Bladder microvascular endothelial cell (primary cell): ENCODE measurements around the gene DAPP1. TPM values are rescaled to one million over a fixed set of nuclear protein-coding genes. Genes with fewer than 3 reads are reported as not detected.

Experiments
- total RNA-seq: library from RNA; depleted of rRNA; stranded (reverse); fragments of >200 nt; gene quantifications from 2 replicates; pipeline ENCODE4 v1.2.3, GENCODE V29; 2014

Gene DAPP1
- total RNA-seq: not detected in 2 replicates

GRCh38 chr4:99816545-99817308 lies at the start of gene DAPP1:
Gene DAPP1 (plus strand): TSS chr4:99816827. CDS start chr4:99816914, 87 bp downstream.

GRCh38 chr4:99894161-99894997 lies 77.8 kb downstream of the DAPP1 start, which contains the start of gene LAMTOR3:
Gene LAMTOR3 (minus strand): TSS chr4:99894427. CDS start chr4:99893963, 464 bp downstream.

Other genes starting within 250 kb of the DAPP1 start
- gene MTTP, start 242.0 kb upstream of the DAPP1 start, total RNA-seq: not detected in 2 replicates
- gene C4orf54, start 159.0 kb upstream of the DAPP1 start, total RNA-seq: under 0.01 and 0.06 TPM in 2 replicates
- gene LAMTOR3, start 77.6 kb downstream of the DAPP1 start, total RNA-seq: 9.9 and 40.0 TPM in 2 replicates
- 53.9 and 80.6 TPM in 2 replicates for gene DNAJB14, start 129.8 kb downstream of the DAPP1 start, total RNA-seq
- 300 and 510 TPM in 2 replicates for gene H2AZ1, start 133.4 kb downstream of the DAPP1 start, total RNA-seq